GM19455 (cell line): ENCODE data around the gene RELCH.
A peak's percentile ranks its signal among the peaks of the same experiment; 100 is the strongest.
"Not testable (repeated sequence)": the region's sequence is repeated elsewhere in the genome, so short reads cannot be mapped to it uniquely, and the experiment has no call there.

Source experiments
- ATAC-seq: cut with Tn5 transposase; IDR thresholded peaks from one replicate; pipeline ENCODE4 v1.9.1; 2021; ENCODE audit not compliant: unreplicated experiment

The RELCH gene

GRCh38 chr18:62186774-62187542, at the start of gene RELCH, which contains the start of gene PIGN:
RELCH (plus strand) TSS chr18:62187255; CDS start chr18:62187506, 251 bp downstream.
PIGN (minus strand) TSS chr18:62187056; CDS start chr18:62161353, 25,703 bp downstream.
- ATAC-seq = peak; percentile 90

- ATAC-seq = no peak
These were observed 48.4 kb upstream of the RELCH start for GRCh38 chr18:62138461-62139235.

- no peak for ATAC-seq
These were observed 46.8 kb upstream of the RELCH start for GRCh38 chr18:62140259-62140658.

- no peak for ATAC-seq
These were observed 42.7 kb upstream of the RELCH start for GRCh38 chr18:62144338-62144737.

GRCh38 chr18:62151068-62151771, 35.8 kb upstream of the RELCH start:
- ATAC-seq = no peak

GRCh38 chr18:62152844-62153243, 34.2 kb upstream of the RELCH start:
- ATAC-seq = peak; percentile 64

- no peak for ATAC-seq
These were observed 29.2 kb upstream of the RELCH start for GRCh38 chr18:62157843-62158242.

- ATAC-seq = no peak
These were observed 22.7 kb upstream of the RELCH start for GRCh38 chr18:62164310-62164709.

- no peak for ATAC-seq
These were observed 22.1 kb upstream of the RELCH start for GRCh38 chr18:62164855-62165487.

- ATAC-seq = no peak
These were observed 21.5 kb upstream of the RELCH start for GRCh38 chr18:62165583-62165982.

- ATAC-seq = not testable (repeated sequence)
These were observed 20.5 kb upstream of the RELCH start for GRCh38 chr18:62166524-62166923.

- no peak for ATAC-seq
These were observed 16.2 kb upstream of the RELCH start for GRCh38 chr18:62170857-62171256.

GRCh38 chr18:62172298-62172697, 14.8 kb upstream of the RELCH start:
- ATAC-seq = no peak

- no peak for ATAC-seq
These were observed 11.5 kb upstream of the RELCH start for GRCh38 chr18:62175521-62175920.

- no peak for ATAC-seq
These were observed 9.8 kb upstream of the RELCH start for GRCh38 chr18:62177271-62177670.

GRCh38 chr18:62179213-62179612, 7.8 kb upstream of the RELCH start:
- no peak for ATAC-seq

- no peak for ATAC-seq
These were observed 4.8 kb upstream of the RELCH start for GRCh38 chr18:62182220-62182619.

- no peak for ATAC-seq
These were observed 3.4 kb upstream of the RELCH start for GRCh38 chr18:62183578-62184195.

- ATAC-seq = no peak
These were observed 619 bp upstream of the RELCH start for GRCh38 chr18:62186499-62186773.

- peak; percentile 17 for ATAC-seq
These were observed 772 bp downstream of the RELCH start for GRCh38 chr18:62187543-62188510.
